CD4-positive, alpha-beta memory T cell (primary cell): ENCODE results near the gene SORCS3. TPM values are rescaled to one million over a fixed set of nuclear protein-coding genes. Genes with fewer than 3 reads are reported as not detected.

Source experiments
- CTCF ChIA-PET: fragments of 350-600 bp; sonication (Branson Sonifier 250); formaldehyde crosslinking; loops from one replicate; lab custom pipeline; 2021; ENCODE audit warnings: inconsistent platforms; ENCODE audit not compliant: partially characterized antibody; lab: Charles Lee
- POLR2A ChIA-PET: fragments of 350-600 bp; sonication (Branson Sonifier 250); formaldehyde crosslinking; loops from one replicate; lab custom pipeline; 2021; ENCODE audit not compliant: partially characterized antibody; lab: Charles Lee
- DNase-seq, 5 donors: peaks; one replicate each; pipeline versions ENCODE4 v3.0.0 to v3.0.0-alpha.2; 2020 to 2022; ENCODE audit warnings: mixed read lengths in 1 of 5
- H3K27ac ChIP-seq: one replicate; pipeline ENCODE4 v1.7.0; 2013; ENCODE audit warnings: low read depth, low read length
- H3K27me3 ChIP-seq: 2 replicates; pipeline ENCODE4 v1.7.0; 2013; ENCODE audit warnings: mild to moderate bottlenecking, low read length, moderate library complexity; ENCODE audit not compliant: insufficient read depth
- H3K36me3 ChIP-seq: 2 replicates; pipeline ENCODE4 v1.7.0; 2013; ENCODE audit warnings: mild to moderate bottlenecking, low read length, moderate library complexity; ENCODE audit not compliant: insufficient read depth
- H3K4me1 ChIP-seq: 2 replicates; pipeline ENCODE4 v1.7.0; 2013; ENCODE audit warnings: mild to moderate bottlenecking, low read length, moderate library complexity; ENCODE audit not compliant: insufficient read depth
- H3K4me3 ChIP-seq, 2 donors: one replicate each; pipeline ENCODE4 v1.7.0; 2013; ENCODE audit warnings: low read length in 2 of 2, mild to moderate bottlenecking in 1 of 2
- H3K9me3 ChIP-seq, 2 donors: one replicate each; pipeline ENCODE4 v1.7.0; 2013; ENCODE audit warnings: low read length in 2 of 2, control low read depth in 1 of 2; ENCODE audit not compliant: control insufficient read depth in 1 of 2
- H3K27ac Mint-ChIP-seq, 7 donors: one replicate each; pipeline ENCODE4 v1.8.0; 2020 to 2021; ENCODE audit warnings: mixed read lengths in 7 of 7, mild to moderate bottlenecking in 6 of 7, inconsistent platforms in 3 of 7, moderate library complexity in 3 of 7
- H3K27me3 Mint-ChIP-seq, 2 donors: one replicate each; pipeline ENCODE4 v1.8.0; 2020 to 2021; ENCODE audit warnings: mixed read lengths in 2 of 2
- H3K36me3 Mint-ChIP-seq, 2 donors: one replicate each; pipeline ENCODE4 v1.8.0; 2020 to 2021; ENCODE audit warnings: mixed read lengths in 2 of 2, inconsistent platforms in 1 of 2, mild to moderate bottlenecking in 1 of 2
- H3K4me1 Mint-ChIP-seq, 4 donors: one replicate each; pipeline ENCODE4 v1.8.0; 2020 to 2021; ENCODE audit warnings: mixed read lengths in 4 of 4, mild to moderate bottlenecking in 1 of 4
- H3K4me3 Mint-ChIP-seq, 8 donors: one replicate each; pipeline ENCODE4 v1.8.0; 2020 to 2021; ENCODE audit warnings: mixed read lengths in 8 of 8, mild to moderate bottlenecking in 7 of 8, moderate library complexity in 6 of 8, inconsistent platforms in 3 of 8
- H3K9me3 Mint-ChIP-seq, 8 donors: one replicate each; pipeline ENCODE4 v1.8.0; 2020 to 2021; ENCODE audit warnings: mixed read lengths in 8 of 8, mild to moderate bottlenecking in 5 of 8, inconsistent platforms in 3 of 8, moderate library complexity in 1 of 8
- intact Hi-C: fragments of 100-400 bp; cut with micrococcal nuclease; formaldehyde crosslinking; loops from one replicate; pipeline ENCODE4 v1.15.1; 2023
- polyA plus RNA-seq, 2 donors: library from polyadenylated mRNA; unstranded; fragments of 300-500 nt; fragmentation: Illumina TruSeq; gene quantifications; one replicate each; pipeline ENCODE4 v1.2.3, GENCODE V29; 2021
- total RNA-seq, 2 experiments: library from RNA; stranded (reverse); gene quantifications; one replicate each; pipeline ENCODE4 v1.2.3, GENCODE V29; 2021

The SORCS3 gene
- total and polyA plus RNA-seq, 4 experiments from 2014 or later: 0.06 to 0.21 TPM; not detected in 2

DNA sequence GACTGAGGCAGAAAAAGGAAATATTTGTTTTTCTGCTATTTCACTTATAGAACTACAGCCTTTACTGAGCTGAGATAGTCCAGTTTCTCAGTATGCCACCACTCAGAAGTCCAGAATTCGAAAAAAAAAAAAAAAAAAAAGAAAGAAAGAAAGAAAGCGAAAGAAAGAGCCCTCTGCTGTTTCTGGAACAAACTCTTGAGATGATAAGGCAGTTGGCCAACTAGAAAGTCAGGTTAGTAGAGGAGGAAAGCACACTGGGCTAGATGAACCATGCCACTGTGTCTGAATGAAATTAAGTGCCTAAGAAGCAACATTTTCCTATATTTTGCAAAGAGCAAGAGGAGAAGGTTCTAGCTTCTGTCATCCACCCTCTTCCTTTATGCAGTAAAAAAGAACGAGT lies 403.8 kb downstream of the SORCS3 start:
- ChIA-PET POLR2A (no interaction called here), CTCF (no interaction called here)

DNA sequence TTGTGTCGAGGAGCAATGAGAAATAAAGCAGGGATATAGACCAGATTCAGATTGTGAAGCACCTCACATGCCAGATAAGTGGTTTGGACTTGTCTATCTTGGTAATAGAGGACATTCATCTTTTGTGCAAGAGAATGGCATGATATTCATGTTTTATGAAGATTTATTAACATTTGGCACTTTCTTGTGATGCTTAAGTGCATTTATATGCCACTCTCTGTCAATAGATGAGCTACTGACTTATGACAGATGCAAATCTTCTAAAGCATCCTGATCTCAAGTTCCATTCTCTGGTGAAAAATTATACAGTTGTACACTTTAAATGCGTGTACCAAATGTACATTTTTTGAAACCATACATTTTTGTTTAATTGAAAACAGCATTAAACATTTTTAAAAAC lies 415.3 kb downstream of the SORCS3 start:
- ChIA-PET CTCF (no interaction called here), POLR2A (no interaction called here)
- no peak overlapping the region for H3K4me3 Mint-ChIP-seq
- H3K9me3 Mint-ChIP-seq: peaks cover 1 to 17% (median 9%) of the 10 kb centered on the region in 8 donors
- H3K4me1 Mint-ChIP-seq: no peaks in the 10 kb centered on the region
- Histone ChIP-seq H3K36me3 (no peaks in the 10 kb centered on the region), H3K4me3 (no peak overlapping the region), H3K27me3 (no peaks in the 10 kb centered on the region), H3K9me3 (peaks cover 0 to 6% of the 10 kb centered on the region in 2 donors), H3K27ac (no peak overlapping the region), H3K4me1 (no peaks in the 10 kb centered on the region)
- H3K36me3 Mint-ChIP-seq: no peaks in the 10 kb centered on the region
- no peak for DNase-seq
- H3K27me3 Mint-ChIP-seq: no peaks in the 10 kb centered on the region
- no peak overlapping the region for H3K27ac Mint-ChIP-seq
- intact Hi-C loops: no loop called here

More for the DNA sequence above, 403.8 kb downstream of the SORCS3 start:
- Mint-ChIP-seq H3K4me1 (peaks cover 0 to 2% (median 0%) of the 10 kb centered on the region in 4 donors), H3K36me3 (no peaks in the 10 kb centered on the region), H3K27ac (no peak overlapping the region), H3K4me3 (no peak overlapping the region), H3K27me3 (peaks cover 0 to 1% of the 10 kb centered on the region in 2 donors), H3K9me3 (peaks cover 0 to 8% (median 3%) of the 10 kb centered on the region in 8 donors)
- Histone ChIP-seq H3K36me3 (no peaks in the 10 kb centered on the region), H3K27ac (no peak overlapping the region), H3K27me3 (no peaks in the 10 kb centered on the region), H3K4me1 (no peaks in the 10 kb centered on the region), H3K4me3 (no peak overlapping the region), H3K9me3 (no peaks in the 10 kb centered on the region)
- DNase-seq: no peak
- intact Hi-C loops: no loop called here

DNA sequence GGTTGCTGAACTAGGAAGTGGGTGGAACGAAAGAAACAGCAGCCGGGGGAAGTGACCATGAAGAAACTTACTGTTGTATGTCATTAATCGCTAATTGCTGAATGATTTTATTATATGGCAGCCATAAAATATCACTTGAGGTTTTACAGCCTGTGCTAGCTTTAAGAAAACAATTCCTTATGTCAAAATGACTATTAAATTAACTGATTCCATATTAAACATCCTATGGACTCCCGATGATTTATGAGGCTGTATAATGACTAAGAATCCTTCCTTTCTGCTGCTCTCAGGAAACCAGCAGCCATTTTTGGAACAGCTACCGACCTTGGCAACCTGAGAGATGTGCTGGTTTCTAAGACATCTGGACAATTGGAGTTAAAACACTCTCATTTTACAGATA lies 421.9 kb downstream of the SORCS3 start:
- no peak for DNase-seq
- Mint-ChIP-seq H3K4me1 (no peaks in the 10 kb centered on the region), H3K27ac (no peak overlapping the region), H3K27me3 (no peaks in the 10 kb centered on the region), H3K36me3 (no peaks in the 10 kb centered on the region), H3K9me3 (peaks cover 0 to 8% (median 0%) of the 10 kb centered on the region in 8 donors), H3K4me3 (no peak overlapping the region)
- ChIA-PET POLR2A (no interaction called here), CTCF (no interaction called here)
- intact Hi-C loops: no loop called here
- H3K4me3 ChIP-seq: no peak overlapping the region
- no peaks in the 10 kb centered on the region for H3K9me3 ChIP-seq
- no peaks in the 10 kb centered on the region for H3K27me3 ChIP-seq
- H3K36me3 ChIP-seq: no peaks in the 10 kb centered on the region
- H3K27ac ChIP-seq: no peak overlapping the region
- H3K4me1 ChIP-seq: no peaks in the 10 kb centered on the region

DNA sequence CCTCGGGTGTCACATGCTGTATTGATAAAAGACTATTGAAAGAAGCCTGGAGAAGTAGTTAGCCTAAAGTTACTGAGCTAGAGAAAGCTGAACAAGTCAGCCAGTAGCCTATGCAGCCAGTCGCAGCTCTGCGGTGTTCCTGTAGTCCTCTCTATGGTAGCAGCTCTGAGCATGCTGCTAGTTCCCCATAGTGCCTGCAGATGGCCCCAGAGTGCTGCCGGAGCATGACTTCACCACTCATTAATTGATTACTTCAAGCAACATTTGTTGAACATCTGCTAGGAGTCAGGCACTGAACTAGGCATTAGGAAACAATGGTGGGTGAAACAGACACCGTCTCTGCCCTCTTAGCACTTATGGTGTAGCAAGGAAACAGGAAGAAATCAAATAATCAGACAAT lies 422.7 kb downstream of the SORCS3 start:
- H3K27me3 ChIP-seq: no peaks in the 10 kb centered on the region
- POLR2A ChIA-PET: no interaction called here
- H3K4me3 ChIP-seq: no peak overlapping the region
- H3K27ac ChIP-seq: no peak overlapping the region
- Mint-ChIP-seq H3K36me3 (no peaks in the 10 kb centered on the region), H3K4me3 (no peak overlapping the region), H3K4me1 (no peaks in the 10 kb centered on the region), H3K27me3 (no peaks in the 10 kb centered on the region), H3K9me3 (peaks cover 0 to 8% (median 0%) of the 10 kb centered on the region in 8 donors), H3K27ac (no peak overlapping the region)
- DNase-seq: no peak
- intact Hi-C loops: no loop called here
- H3K4me1 ChIP-seq: no peaks in the 10 kb centered on the region
- no peaks in the 10 kb centered on the region for H3K36me3 ChIP-seq
- H3K9me3 ChIP-seq: no peaks in the 10 kb centered on the region
- CTCF ChIA-PET: no interaction called here

DNA sequence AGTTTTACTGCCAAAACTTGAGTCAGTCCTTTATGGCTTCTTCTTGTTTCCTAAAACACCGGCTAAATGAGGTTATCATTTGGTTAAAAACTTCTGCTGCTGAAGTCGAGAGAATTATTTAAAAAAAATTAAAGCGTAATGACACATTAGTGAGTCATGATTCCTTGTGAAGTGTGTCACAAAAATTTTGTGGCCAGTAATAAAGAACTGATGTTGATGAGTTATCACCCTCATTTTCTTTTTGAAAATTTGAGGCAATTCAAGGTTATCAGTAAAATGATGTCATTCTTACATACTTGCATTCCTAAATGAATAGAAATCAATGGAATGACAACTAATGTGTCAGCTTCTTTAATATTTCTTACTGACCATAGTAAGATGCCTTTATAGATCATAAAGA lies 427.4 kb downstream of the SORCS3 start:
- DNase-seq: no peak
- H3K9me3 Mint-ChIP-seq: peaks cover 0 to 3% (median 0%) of the 10 kb centered on the region in 8 donors
- Histone ChIP-seq H3K36me3 (no peaks in the 10 kb centered on the region), H3K27me3 (no peaks in the 10 kb centered on the region), H3K9me3 (no peaks in the 10 kb centered on the region), H3K4me1 (no peaks in the 10 kb centered on the region), H3K27ac (no peak overlapping the region), H3K4me3 (no peak overlapping the region)
- intact Hi-C loops: no loop called here
- H3K4me1 Mint-ChIP-seq: no peaks in the 10 kb centered on the region
- ChIA-PET CTCF (no interaction called here), POLR2A (no interaction called here)
- H3K27ac Mint-ChIP-seq: no peak overlapping the region
- H3K36me3 Mint-ChIP-seq: no peaks in the 10 kb centered on the region
- H3K27me3 Mint-ChIP-seq: peaks cover 0 to 2% of the 10 kb centered on the region in 2 donors
- H3K4me3 Mint-ChIP-seq: no peak overlapping the region

DNA sequence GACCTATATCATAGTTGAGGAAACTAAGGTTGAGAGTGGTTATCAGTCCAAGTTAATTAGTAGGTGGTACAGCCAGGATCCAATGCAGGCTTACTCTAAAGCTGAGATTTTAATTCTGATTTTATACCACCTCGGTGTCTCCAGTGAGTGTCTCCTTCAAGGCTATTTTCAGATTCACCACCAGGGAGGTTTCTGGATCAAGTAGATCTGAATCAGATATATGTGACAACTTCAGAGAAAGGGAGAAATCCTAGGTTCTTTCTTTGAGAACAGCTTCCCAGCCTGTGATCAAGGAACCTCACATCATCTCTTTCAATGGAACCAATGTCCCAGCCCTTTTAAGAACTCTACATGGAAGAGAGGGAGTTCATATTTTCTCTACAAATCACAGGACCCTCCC lies 429.2 kb downstream of the SORCS3 start:
- no peaks in the 10 kb centered on the region for H3K36me3 ChIP-seq
- ChIA-PET POLR2A (no interaction called here), CTCF (no interaction called here)
- Mint-ChIP-seq H3K27me3 (peaks cover 0 to 5% of the 10 kb centered on the region in 2 donors), H3K9me3 (peaks cover 0 to 3% (median under 1%) of the 10 kb centered on the region in 8 donors), H3K4me1 (no peaks in the 10 kb centered on the region), H3K4me3 (no peak overlapping the region), H3K36me3 (no peaks in the 10 kb centered on the region), H3K27ac (no peak overlapping the region)
- intact Hi-C loops: no loop called here
- H3K27ac ChIP-seq: no peak overlapping the region
- no peak for DNase-seq
- H3K4me1 ChIP-seq: no peaks in the 10 kb centered on the region
- no peaks in the 10 kb centered on the region for H3K27me3 ChIP-seq
- no peaks in the 10 kb centered on the region for H3K9me3 ChIP-seq
- no peak overlapping the region for H3K4me3 ChIP-seq

DNA sequence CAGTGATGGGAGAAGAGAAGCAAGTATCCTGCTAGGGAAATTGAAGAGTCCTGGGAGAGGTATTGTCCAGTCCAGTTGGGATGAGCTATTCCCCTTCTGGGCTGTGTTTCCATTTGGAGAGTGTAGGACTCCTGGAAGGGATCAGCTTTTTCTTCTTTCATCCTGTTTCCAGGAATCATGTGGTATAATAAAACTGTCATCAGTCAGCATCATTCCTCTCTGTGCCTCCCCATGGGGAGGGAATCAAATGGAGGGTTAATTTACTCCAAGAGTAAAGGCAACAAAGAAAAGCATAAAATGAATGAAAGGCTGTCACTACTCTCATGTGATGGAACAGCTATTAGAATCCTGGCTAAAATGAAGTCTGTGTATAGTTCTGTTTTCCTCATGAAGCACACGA lies 429.9 kb downstream of the SORCS3 start:
- no peaks in the 10 kb centered on the region for H3K27me3 ChIP-seq
- no peak overlapping the region for H3K27ac ChIP-seq
- H3K4me1 Mint-ChIP-seq: no peaks in the 10 kb centered on the region
- intact Hi-C loops: no loop called here
- H3K4me3 ChIP-seq: no peak overlapping the region
- no peaks in the 10 kb centered on the region for H3K9me3 ChIP-seq
- no peak overlapping the region for H3K27ac Mint-ChIP-seq
- no peaks in the 10 kb centered on the region for H3K36me3 ChIP-seq
- H3K4me3 Mint-ChIP-seq: no peak overlapping the region
- no peaks in the 10 kb centered on the region for H3K36me3 Mint-ChIP-seq
- POLR2A ChIA-PET: no interaction called here
- no peaks in the 10 kb centered on the region for H3K4me1 ChIP-seq
- CTCF ChIA-PET: no interaction called here
- peaks cover 0 to 5% of the 10 kb centered on the region in 2 donors for H3K27me3 Mint-ChIP-seq
- peaks cover 0 to 4% (median under 1%) of the 10 kb centered on the region in 8 donors for H3K9me3 Mint-ChIP-seq
- no peak for DNase-seq

DNA sequence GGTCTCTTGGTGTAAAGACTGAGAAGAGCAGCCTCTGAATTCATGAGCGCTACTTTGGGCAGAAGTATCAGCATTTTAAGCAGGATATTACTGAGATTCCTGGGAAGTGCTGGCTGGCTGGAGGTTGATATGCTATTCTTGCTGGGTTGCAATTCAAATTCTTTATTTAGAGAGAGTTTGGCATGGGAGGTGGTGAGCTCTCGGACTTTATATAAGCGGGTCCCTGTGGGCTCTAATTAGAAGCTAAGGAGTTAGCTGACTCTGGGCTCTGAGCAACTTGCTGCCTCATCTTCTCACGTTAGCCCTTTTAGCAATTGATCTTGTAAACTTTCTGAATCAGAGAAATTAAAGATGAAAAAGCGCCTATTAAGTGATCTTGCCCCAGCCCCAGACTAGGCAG lies 430.9 kb downstream of the SORCS3 start:
- H3K36me3 Mint-ChIP-seq: no peaks in the 10 kb centered on the region
- Histone ChIP-seq H3K36me3 (no peaks in the 10 kb centered on the region), H3K4me3 (no peak overlapping the region), H3K4me1 (no peaks in the 10 kb centered on the region), H3K27ac (no peak overlapping the region), H3K9me3 (no peaks in the 10 kb centered on the region), H3K27me3 (no peaks in the 10 kb centered on the region)
- intact Hi-C loops: no loop called here
- H3K27ac Mint-ChIP-seq: no peak overlapping the region
- ChIA-PET CTCF (no interaction called here), POLR2A (no interaction called here)
- H3K4me1 Mint-ChIP-seq: no peaks in the 10 kb centered on the region
- H3K9me3 Mint-ChIP-seq: peaks cover 0 to 4% (median under 1%) of the 10 kb centered on the region in 8 donors
- no peak for DNase-seq
- H3K4me3 Mint-ChIP-seq: no peak overlapping the region
- H3K27me3 Mint-ChIP-seq: peaks cover 0 to 6% of the 10 kb centered on the region in 2 donors
